CD4-positive, alpha-beta T cell treated with Interleukin-6 at 100 ng/mL for 8 hours (primary cell): Measurements from ENCODE around the gene NAALADL2.

Experiments used
- DNase-seq: peaks from one replicate; pipeline ENCODE4 v3.0.0-alpha.2; 2020; ENCODE audit warnings: mixed read lengths, low spot score

Gene NAALADL2

DNA sequence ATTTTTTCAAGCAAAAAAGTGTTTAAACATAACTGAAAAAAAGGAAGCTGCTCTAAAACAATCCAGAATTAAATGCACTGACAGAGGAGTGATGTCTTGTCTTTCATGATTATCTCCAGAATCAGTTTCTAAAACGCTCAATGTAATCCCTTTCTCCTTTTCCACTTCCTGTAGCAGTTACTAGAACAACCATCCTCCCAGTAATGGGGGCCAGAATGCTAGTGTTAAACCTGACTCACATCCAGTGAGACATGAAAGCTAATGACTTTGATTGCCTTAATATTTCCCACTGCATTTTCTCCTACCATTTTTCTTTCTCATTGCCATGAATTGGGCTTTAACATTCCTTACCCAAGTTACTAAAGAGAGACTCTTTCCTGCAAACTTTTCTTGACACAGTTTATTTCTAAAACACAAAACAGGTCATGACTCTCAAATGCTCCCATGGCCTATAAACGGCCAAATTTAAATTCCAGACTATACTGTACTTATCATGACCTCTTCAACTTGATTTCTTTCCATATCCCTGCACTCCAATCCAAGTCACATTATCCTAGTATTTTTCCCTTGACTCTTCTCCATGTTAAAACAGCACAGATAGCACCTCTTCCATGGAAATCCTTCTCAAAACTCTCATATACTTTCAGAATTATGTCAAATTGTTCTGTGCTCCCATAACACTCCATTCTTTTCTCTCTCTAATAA is 341.4 kb downstream of the NAALADL2 start:
- DNase-seq, result no peak

DNA sequence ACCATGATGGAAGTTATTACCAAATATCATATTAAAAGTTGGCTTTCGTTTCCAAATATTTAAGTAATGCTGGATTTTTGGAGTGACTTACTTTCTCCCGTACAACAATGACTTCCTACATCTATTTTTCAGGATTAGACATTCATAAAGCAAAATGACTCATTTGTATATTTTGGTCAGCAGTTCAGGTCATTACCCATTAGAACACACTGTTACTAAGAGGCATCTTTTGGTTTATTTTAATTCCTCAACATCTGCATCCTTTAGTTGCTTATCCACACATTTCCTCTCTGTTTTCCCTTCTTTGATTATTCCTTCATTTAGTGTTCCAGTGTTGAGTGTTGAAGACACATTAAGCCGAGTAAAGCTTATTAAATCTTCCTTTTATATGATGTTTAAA is 348.2 kb downstream of the NAALADL2 start:
- no peak for DNase-seq

DNA sequence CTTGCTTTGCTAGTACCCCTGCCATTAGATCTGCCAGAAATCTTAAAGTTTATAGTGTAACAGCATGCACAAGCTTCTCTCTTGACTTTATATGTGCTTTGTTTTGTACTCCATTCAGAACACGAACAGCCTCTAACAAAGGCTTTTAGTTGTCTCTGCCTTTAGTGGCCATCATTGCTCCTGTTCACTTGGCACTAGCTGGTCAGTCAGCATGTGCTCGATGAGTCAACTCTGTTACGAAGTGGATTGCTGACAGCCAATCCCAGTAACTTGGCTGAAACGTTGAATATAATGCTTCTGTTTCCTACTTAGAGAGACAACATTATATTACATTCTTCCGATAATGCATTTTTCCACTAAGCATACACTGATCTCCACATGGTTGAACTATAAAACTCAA is 349.2 kb downstream of the NAALADL2 start:
- no peak for DNase-seq

DNA sequence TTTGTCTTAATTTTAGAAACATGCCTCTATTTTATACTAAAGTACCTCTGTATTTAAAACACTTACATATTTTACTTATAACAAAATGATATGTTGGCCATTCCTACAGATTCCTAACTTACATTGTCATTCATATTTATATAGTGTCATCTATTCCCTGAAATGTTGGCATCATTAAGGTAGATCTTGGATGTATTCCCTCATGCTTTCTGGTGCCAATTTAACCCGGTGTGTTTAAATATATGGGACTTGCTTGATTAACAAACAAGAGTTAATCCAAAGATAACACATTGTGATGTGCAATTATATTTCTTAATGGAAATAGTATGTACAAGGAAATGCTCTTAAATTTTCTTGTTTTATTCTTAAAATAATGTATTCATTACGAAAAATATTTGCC is 352.3 kb downstream of the NAALADL2 start:
- no peak for DNase-seq

DNA sequence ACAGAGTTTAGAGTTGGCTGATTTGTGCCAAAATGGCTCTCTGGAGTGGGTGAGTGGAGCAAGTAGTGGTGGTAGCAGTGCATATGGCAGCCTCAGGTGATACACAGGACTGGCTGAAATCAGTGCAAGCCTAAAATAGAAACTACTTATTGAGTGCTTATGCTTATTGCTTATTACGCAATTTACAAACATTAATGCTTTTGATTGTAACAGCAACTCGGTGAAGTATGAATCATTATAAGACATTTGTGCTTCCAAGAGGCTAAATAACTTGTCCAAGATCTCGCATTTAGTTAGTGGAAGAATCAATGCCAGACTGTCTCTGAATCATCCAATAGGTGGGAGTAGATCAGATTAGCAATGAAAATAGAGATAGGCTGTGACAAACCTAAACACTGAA is 353.8 kb downstream of the NAALADL2 start:
- no peak for DNase-seq

DNA sequence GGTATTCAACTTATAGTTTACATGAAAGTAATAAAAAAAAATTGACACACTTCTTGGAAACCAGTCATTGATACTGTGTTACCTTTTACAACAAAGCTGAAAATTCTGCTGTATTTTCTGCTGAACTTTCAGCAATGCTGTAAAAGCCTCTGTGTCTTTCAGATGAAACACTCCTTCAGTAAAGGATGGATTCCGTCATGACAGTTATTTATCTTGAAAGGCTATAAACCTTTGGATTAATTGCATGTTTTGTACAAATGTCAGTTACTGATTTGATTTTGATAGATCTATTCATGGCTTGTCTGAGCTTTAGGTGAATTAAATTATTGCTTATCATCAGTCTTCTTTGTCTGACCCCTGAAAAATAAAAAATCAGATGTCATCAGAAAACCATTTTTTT is 355.1 kb downstream of the NAALADL2 start:
- DNase-seq, result no peak

DNA sequence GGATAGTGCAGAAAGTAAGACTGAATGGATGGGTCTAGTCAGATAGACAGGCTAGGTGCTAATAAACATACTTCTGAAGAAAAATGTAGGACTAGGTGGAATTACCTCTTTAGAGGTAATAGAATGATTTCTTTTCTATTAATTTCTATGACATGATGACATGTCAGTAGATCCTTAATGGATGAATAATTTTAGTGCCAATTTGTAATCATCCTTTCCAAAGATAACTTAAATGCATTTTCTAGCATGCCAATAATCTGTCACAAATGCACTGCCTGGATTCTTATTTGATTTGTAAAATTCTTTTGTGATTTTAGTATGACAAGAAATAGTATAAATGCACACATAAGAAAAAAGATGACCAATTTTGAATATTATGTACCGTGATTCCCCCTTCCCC is 356.7 kb downstream of the NAALADL2 start:
- DNase-seq, result no peak

DNA sequence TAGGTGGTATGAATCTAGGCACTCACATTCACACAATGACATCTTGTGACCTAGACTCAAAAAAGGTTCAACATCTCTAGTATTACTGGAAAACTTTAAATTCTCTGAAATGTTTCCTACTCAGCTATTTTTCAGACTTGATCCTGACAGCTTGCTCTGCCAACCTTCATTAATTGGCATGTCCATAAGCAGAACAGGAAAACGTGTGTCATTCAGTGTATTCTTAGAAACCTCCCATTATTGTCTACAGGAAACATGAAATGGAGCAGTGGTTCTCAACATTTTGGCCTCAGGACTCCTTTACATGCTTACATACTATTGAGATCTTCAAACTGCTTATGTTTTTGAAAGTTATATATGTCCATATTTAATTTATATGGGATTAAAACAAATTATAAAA is 363.2 kb downstream of the NAALADL2 start:
- DNase-seq, result no peak

DNA sequence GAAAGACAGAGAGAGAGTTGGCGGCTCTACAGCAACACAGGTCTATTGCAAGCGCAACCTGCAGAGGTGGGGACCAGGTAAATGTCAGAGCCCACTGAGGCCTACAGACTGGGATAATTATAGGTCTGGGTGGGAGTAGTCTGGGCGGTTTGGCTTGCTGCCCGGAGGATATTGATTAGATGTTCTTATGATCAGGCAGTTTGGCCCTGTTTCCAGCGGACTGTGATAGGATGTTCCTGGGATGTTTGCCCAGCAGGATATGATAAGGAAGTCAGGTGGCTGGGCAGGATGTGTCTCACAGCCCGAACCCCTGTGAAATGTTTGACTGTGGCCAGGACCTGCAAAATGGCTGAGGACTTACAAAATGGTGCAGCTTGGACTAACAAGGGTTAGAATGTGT is 364.9 kb downstream of the NAALADL2 start:
- no peak for DNase-seq

DNA sequence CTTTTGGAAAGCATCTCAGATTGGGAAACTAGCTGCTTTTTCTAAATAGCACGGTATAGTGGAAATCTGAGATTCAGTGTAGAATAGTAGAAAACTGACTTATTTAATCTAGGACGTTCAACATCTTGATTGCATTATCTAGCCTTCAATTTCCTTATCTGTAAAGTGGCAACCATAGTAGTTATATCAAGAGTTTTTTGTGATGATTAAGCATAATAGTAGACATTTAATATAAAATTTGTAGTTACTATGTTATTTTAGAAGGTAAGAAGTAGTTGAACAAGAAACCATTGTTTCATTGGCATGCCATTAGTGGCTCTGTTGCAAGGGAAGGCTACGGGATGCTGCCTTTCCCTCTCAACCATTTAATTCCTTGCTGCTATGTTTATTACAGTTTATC is 367.3 kb downstream of the NAALADL2 start:
- no peak for DNase-seq

DNA sequence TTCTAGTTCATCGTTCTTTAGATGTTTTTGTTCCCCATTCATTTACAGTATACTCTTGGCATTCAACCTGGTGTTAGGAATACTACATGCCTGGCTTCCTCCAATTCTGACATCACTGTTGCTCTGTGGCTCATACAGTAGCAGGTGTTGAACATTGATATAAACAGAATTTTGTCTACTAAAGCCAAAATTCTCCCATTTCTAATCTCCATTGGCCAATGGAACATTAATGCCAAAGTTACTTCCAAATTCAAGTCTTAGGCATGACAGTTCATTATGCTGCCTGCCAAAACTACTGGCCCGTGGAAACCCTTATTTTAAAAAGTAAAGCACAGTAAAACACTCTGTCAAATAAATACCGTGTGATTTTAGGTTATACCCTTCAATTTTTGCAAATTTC is 368.0 kb downstream of the NAALADL2 start:
- no peak for DNase-seq

DNA sequence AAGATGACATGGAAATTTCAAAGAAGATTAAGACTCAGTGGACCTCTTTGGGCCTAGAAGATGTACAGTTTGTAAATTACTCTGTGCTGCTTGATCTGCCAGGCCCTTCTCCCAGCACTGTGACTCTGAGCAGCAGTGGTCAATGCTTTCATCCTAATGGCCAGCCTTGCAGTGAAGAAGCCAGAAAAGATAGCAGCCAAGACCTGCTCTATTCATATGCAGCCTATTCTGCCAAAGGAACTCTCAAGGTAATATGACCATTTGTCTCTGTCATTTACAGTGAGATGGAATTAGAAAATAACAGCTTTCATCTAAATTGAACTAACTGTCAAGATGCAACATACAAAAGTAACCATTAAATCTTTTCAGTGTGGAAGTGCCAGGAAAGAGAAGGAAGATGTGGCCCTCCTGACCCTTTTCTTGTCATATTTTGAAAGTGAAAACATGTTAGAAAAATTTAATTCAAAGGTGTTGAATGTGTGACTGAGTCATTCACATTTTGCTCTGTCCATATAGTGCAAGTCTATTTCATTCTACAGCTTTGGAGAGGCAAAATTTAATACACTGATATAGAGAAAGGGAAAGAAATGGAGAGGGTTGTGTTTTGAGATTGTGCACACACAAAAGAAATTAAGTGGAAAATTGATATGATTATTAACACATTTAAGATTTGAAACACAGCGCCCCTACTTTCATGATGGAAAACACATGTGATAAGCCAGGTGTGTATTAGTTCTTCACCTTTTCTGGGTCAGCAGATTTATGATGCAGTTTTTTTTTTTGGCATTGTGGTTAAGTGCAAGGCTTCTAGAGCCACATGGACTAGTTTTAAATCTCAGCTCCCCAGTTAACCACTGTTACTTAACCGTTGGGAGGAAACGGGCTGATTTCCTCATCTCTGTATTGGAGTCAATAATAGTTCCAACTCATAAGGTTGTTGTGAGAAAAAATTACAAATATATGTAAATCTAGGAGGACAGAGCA is 375.1 kb downstream of the NAALADL2 start:
- DNase-seq, result no peak

DNA sequence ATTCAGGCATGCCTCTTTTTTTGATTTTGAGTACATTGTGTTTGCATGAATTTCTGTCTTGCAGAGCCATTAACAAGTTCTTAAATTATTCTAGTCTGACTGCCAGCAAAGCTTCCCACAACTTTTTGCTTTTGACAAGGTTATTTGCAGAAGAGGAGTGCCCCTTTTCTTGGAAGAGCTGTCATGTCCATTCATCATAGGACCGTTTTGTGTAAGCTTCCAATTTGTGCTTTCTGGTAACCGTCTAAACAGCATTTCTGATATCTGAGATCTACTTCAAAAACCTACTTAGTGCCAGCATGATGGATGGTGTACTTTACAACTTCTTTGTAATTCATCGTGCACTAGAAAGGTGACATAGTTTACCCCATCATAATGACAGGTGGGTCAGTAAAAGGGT is 379.7 kb downstream of the NAALADL2 start:
- no peak for DNase-seq

DNA sequence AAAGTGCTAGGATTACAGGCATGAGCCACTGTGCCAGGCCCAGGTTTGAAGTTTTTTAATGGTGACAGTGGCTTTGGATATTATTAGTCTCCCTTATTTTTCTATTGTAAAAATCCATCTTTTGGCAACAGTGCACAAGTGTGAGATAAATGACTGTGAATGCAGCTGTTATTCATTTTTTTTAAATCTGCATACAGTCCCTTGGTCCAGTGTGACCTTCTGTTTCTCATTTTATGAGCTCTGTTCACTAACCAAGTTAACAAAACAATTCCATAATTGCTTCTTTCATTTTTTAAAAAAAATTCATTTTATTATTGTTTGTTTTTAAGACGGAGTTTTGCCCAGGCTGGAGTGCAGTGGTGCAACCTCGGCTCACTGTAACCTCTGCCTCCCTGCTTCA is 381.8 kb downstream of the NAALADL2 start:
- no peak for DNase-seq

DNA sequence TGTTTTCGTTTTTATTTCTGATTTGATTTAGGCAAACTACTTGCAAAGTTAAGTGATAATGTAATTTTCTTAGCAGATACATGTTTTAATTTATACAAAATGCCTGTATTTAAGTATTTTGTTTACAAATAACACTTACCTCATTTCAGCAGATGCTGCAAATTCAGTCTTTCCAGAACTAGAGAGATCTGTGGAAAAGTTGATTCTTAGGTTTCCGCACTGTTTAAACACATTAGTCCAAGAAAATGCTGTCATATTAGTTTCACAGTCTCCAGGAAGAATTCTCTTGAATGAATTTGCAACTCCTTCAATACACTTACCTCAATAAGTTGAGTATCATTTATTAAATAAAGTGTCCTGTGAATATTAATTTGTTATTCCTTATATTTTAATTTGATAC is 383.1 kb downstream of the NAALADL2 start:
- DNase-seq, result no peak

DNA sequence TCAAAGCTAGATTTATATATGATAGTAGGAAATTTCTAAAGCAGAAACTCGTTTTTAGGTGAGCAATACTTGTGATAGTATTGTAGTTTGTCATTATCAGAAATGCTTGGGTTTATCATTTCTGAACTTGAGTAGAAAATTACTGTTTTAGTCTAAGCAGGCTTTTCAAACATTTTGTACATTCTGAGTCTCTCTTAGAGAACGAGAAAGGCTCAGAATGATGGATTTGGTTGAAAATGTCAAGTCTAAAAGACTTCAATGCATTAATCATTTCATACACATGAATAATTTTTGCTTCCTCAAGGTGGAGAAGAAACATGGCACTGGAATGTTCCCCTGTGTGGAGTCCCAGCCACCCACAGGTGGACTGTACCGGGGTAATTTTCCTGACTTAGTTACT is 387.1 kb downstream of the NAALADL2 start:
- DNase-seq, result no peak

DNA sequence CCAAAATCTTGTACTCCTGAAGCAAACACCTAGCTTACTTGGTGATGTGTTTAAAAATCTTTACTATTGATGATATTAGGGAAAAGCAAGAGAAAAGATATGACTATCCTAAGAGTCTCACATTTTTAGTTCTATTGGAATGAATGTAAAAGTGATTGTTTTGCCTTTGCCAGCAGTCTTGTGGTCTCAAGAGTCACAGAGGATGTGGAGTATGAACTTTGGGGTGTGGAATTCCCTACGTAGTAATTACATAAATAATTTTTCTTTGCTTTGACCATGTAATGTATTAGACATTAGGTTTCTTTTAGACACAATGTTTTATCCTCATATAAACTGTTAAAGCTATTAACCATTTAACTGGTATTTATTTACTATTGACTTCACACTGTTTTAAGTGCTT is 387.6 kb downstream of the NAALADL2 start:
- no peak for DNase-seq

DNA sequence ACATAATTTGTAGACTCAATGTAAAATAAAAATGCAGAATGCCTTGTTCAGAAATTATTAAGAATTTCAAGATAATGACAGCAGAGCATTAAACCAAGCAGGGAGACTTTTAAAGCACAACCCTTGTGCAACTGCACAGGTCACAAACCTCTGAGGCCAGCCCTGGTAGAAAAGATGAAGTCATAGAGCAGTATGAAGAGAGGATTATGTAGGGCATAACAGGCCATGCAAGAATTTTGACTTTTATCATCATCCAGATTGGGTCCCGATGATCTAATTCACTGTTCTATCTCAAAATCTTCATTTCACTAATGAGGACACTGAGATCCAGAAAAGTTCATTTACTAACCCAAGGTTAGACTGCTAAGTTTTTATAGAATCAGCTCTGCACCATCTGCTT is 388.5 kb downstream of the NAALADL2 start:
- DNase-seq, result no peak

DNA sequence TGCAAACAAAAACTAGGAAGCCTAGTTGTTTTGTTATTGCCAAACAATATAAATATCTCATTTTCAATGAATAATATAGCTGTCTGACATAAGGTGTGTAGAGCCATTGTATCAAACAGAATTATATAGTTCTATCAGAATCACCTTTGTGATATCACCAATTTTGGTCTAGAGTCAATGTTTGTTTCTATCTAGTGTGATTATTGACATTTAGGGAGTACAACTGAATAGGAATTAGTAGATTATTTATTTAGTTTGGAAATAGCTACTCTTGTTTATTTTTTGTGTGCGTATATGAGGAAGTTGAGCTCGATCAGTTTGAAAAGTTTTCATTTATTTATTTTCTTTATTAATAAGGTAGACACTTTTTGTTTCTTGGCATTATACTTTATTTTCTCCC is 389.7 kb downstream of the NAALADL2 start:
- no peak for DNase-seq

DNA sequence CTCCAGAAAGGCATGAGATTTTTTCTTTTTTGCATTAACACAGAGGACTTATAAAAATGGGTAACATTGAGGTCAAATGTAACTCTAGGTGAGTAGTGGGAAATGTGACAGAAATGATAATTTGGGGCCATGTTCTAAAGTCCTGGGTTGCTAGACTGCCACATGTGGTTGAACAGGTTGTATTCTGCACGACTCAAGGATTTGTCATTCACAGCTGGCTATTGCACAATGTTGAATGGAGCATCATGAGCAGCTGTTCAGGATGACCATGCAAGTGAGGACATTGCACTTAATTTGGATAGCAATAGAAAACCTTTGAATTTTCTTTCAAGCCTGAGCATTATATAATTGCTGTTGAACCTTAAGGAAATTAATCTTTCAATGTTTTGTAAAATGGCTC is 396.6 kb downstream of the NAALADL2 start:
- DNase-seq, result no peak

DNA sequence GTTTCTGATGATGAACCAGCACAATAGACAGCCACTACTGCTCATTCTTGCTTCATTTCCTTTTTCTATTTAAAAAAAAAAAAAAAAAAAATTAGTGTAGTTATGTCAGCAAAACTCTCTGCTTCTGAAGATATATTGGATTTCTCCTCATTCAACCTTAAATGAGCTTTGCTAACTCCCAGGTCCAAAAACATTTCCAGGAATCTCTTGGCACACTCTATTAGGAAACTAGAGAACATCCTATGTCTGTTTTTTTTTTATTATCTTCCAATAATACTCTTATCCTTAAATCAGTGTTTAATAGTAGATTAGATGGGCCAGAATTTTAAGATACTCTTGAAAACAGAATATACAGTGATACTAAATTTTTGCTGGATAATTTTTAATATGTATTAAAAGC is 398.0 kb downstream of the NAALADL2 start:
- no peak for DNase-seq

DNA sequence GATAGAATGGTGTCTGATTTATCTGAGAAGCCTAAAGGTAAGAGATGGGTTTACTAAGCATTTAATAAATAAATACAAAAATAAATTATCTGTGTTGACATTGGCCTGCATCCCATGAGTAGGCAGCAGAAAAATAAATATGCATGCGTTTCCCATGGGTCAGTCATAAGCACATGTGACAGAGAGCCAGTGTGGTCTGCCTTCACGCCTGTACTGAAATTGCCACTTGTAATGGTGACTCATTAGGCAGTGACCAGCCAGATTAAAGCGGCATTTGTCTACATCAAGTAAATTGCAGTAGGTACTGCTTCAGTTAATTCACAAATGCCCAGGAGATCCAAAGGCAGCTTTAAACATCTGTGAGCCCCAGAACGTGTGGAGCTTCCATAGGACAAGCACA is 399.6 kb downstream of the NAALADL2 start:
- DNase-seq, result no peak

DNA sequence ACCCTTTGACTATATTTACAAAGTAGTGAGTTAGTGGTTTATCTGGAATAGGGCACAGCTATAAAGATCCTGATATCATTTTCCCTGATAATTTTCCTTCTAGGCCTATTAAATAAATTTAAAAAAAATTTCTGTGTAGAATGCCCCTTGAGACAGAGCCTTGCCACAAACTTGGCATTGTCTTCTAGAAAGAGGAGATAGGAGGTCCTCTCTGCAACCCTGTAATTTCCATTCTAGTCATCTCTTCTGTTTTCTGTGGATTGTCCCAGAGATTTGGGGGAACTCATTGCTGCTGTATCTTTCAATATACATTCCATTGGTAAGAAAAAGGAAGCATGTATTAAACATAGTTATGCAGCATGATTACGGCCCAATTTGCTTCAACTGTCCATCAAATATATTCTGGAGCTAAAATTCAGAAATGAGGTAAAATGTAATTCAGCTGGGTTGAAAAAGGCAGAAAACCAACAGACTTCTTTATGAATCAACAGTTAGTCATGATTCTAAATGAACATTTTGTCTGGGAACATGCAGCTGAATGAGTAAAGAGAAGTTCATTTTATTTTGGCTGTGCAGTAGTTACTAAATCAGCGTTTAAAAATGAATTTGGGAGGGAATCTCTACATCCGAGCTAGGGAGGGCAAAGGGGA is 401.1 kb downstream of the NAALADL2 start:
- DNase-seq, result no peak
